ENCODE data around the gene TGFB2. TPM values are rescaled to one million over a fixed set of nuclear protein-coding genes. Genes with fewer than 3 reads are reported as not detected.

TGFB2 gene
- total RNA-seq, 1 experiment from 2014 or later: not detected

GRCh38 chr1:218462587-218462986 lies 117.5 kb downstream of the TGFB2 start:
- Histone ChIP-seq H3K4me2 (ENCODE audit: insufficient read depth, insufficient read length, low read length) (no peak overlapping the region), H2BK5ac (ENCODE audit: insufficient read length, low read length) (no peak overlapping the region), H4K20me1 (ENCODE audit: control insufficient read depth, insufficient read depth, insufficient read length) (no peaks in the 10 kb centered on the region), H4K5ac (ENCODE audit: insufficient read length, low read depth, low read length) (no peak overlapping the region), H3T11ph (ENCODE audit: low read length) (no peak overlapping the region), H3K4me1 (ENCODE audit: insufficient read depth, low read length) (peaks cover 10% of the 10 kb centered on the region; the same call in 1 of the 2 replicates), H4K8ac (replicated peaks; ENCODE audit: insufficient read length, low read depth, low read length) (no peak overlapping the region), H3K27me3 (ENCODE audit: insufficient read depth, low read length) (no peaks in the 10 kb centered on the region), H3K23ac (ENCODE audit: insufficient read length, low read depth, low read length) (no peak overlapping the region), H2BK12ac (ENCODE audit: insufficient read length, low read depth, low read length) (no peak overlapping the region), H2AK5ac (ENCODE audit: insufficient read length, low read length) (no peak overlapping the region), H2BK120ac (ENCODE audit: low read depth, low read length, poor library complexity, severe bottlenecking) (no peak overlapping the region), H3K27ac (ENCODE audit: insufficient read length, low read depth, low read length) (no peak overlapping the region), H3K79me2 (ENCODE audit: insufficient read depth, low read length) (no peaks in the 10 kb centered on the region), H4K91ac (ENCODE audit: insufficient read length, low read depth, low read length) (no peak overlapping the region), H3K9me3 (ENCODE audit: control insufficient read depth, low read depth, low read length) (no peaks in the 10 kb centered on the region), H3K56ac (ENCODE audit: insufficient read length, low read depth, low read length) (no peak overlapping the region), H2BK20ac (ENCODE audit: low read depth, low read length, poor library complexity, severe bottlenecking) (no peak overlapping the region), H3K18ac (ENCODE audit: insufficient read length, low read depth, low read length) (no peak overlapping the region), H3K23me2 (ENCODE audit: insufficient read length, low read depth, low read length, poor library complexity, severe bottlenecking) (no peaks in the 10 kb centered on the region), H3K79me1 (ENCODE audit: insufficient read depth, low read depth, low read length, poor library complexity, severe bottlenecking) (no peaks in the 10 kb centered on the region), H2AFZ (ENCODE audit: low read length) (no peak overlapping the region), H2BK15ac (ENCODE audit: low read depth, low read length) (no peak overlapping the region), H3K4ac (ENCODE audit: low read depth, low read length) (no peak overlapping the region), H3K14ac (ENCODE audit: insufficient read depth, low read length) (no peak overlapping the region), H3K9ac (ENCODE audit: extremely low read depth, insufficient read length, low read length) (no peak overlapping the region)
- Mint-ChIP-seq H3K4me3 (no peak overlapping the region), H3K36me3 (ENCODE audit: insufficient read depth in 1 of 3, low read depth in 3 of 3) (no peaks in the 10 kb centered on the region), H3K4me1 (peaks cover 24 to 27% of the 10 kb centered on the region in 2 experiments), H3K27me3 (ENCODE audit: low read depth) (no peaks in the 10 kb centered on the region), H3K9me3 (no peaks in the 10 kb centered on the region; a peak in 2 of 5 replicates), H3K27ac (peak overlapping the region in 1 of 3 experiments; percentile 62; a peak in 1 of 7 replicates)
- no peak for TF ChIP-seq CTCF (conservative IDR thresholded peaks at IDR 0.05)
- 100% methylated on average over 1 of the region's 2 CpGs for WGBS (ENCODE audit: extremely low coverage, insufficient read length, low lambda C conversion rate)
- DNase-seq: no peak
